GM19468 (cell line): ENCODE measurements around the gene GAS2L1.

Experiments used
- ATAC-seq: cut with Tn5 transposase; IDR thresholded peaks from one replicate; pipeline ENCODE4 v1.9.1; 2021; ENCODE audit warnings: mild to moderate bottlenecking, moderate library complexity, moderate number of reproducible peaks; ENCODE audit not compliant: unreplicated experiment; ENCODE audit errors: extremely low read depth

GAS2L1 gene

GRCh38 chr22:29306175-29306834 lies at the start of gene GAS2L1:
TSS of gene GAS2L1 (plus strand) at chr22:29306650. CDS start at chr22:29308106, 1,456 bp downstream.
- no peak for ATAC-seq

- no peak for ATAC-seq
These were observed 48.7 kb upstream of the GAS2L1 start for GRCh38 chr22:29257751-29258181.

- no peak for ATAC-seq
These were observed 47.8 kb upstream of the GAS2L1 start for GRCh38 chr22:29258407-29259252.

- no peak for ATAC-seq
These were observed 47.1 kb upstream of the GAS2L1 start for GRCh38 chr22:29259253-29259899.

GRCh38 chr22:29260031-29260560 lies 46.4 kb upstream of the GAS2L1 start:
- no peak for ATAC-seq

- ATAC-seq = no peak
These were observed 45.7 kb upstream of the GAS2L1 start for GRCh38 chr22:29260601-29261315.

- ATAC-seq = no peak
These were observed 42.6 kb upstream of the GAS2L1 start for GRCh38 chr22:29263791-29264276.

- no peak for ATAC-seq
These were observed 41.1 kb upstream of the GAS2L1 start for GRCh38 chr22:29265305-29265704.

- ATAC-seq = no peak
These were observed 40.5 kb upstream of the GAS2L1 start for GRCh38 chr22:29265929-29266328.

- ATAC-seq = no peak
These were observed 39.6 kb upstream of the GAS2L1 start for GRCh38 chr22:29266564-29267461.

GRCh38 chr22:29267462-29267857 lies 39.0 kb upstream of the GAS2L1 start:
- no peak for ATAC-seq

GRCh38 chr22:29267858-29268510 lies 38.5 kb upstream of the GAS2L1 start, which contains the start of the genes EWSR1 and RHBDD3:
TSS of gene EWSR1 (plus strand) at chr22:29268268. CDS start at chr22:29268337, 69 bp downstream.
TSS of gene RHBDD3 (minus strand) at chr22:29267981. CDS start at chr22:29265626, 2,355 bp downstream.
- peak; percentile 45 for ATAC-seq

- peak; percentile 3 for ATAC-seq
These were observed 37.8 kb upstream of the GAS2L1 start for GRCh38 chr22:29268511-29269229.

- no peak for ATAC-seq
These were observed 37.2 kb upstream of the GAS2L1 start for GRCh38 chr22:29269230-29269604.

- no peak for ATAC-seq
These were observed 36.5 kb upstream of the GAS2L1 start for GRCh38 chr22:29269731-29270474.

GRCh38 chr22:29270475-29271271 lies 35.8 kb upstream of the GAS2L1 start:
- ATAC-seq = no peak
